Activated naive CD4-positive, alpha-beta T cell treated with anti-CD3 and anti-CD28 coated beads for 36 hours (primary cell): ENCODE data around the gene GHRL. TPM values are rescaled to one million over a fixed set of nuclear protein-coding genes. Genes with fewer than 3 reads are reported as not detected.
"Not testable (repeated sequence)": the region's sequence is repeated elsewhere in the genome, so short reads cannot be mapped to it uniquely, and the experiment has no call there.

Experiments
- CTCF ChIA-PET: fragments of 350-600 bp; sonication (Branson Sonifier 250); formaldehyde crosslinking; loops from one replicate; lab custom pipeline; 2021; ENCODE audit warnings: antibody characterized with exemption; lab: Charles Lee
- DNase-seq: peaks from one replicate; pipeline ENCODE4 v3.0.0-alpha.2; 2020
- H3K27ac Mint-ChIP-seq: one replicate; pipeline ENCODE4 v1.8.0; 2021; ENCODE audit warnings: mild to moderate bottlenecking, mixed read lengths
- H3K27me3 Mint-ChIP-seq: one replicate; pipeline ENCODE4 v1.8.0; 2021; ENCODE audit warnings: low read depth, mixed read lengths
- H3K36me3 Mint-ChIP-seq: one replicate; pipeline ENCODE4 v1.8.0; 2021; ENCODE audit warnings: low read depth, mixed read lengths
- H3K4me1 Mint-ChIP-seq: one replicate; pipeline ENCODE4 v1.8.0; 2021; ENCODE audit warnings: low read depth, mixed read lengths
- H3K4me3 Mint-ChIP-seq: one replicate; pipeline ENCODE4 v1.8.0; 2021; ENCODE audit warnings: mild to moderate bottlenecking, moderate library complexity, mixed read lengths
- H3K9me3 Mint-ChIP-seq: one replicate; pipeline ENCODE4 v1.8.0; 2021; ENCODE audit warnings: mixed read lengths
- intact Hi-C: fragments of 100-400 bp; cut with micrococcal nuclease; formaldehyde crosslinking; loops from one replicate; pipeline ENCODE4 v1.15.1; 2023
- total RNA-seq, 2 experiments: library from RNA; stranded (reverse); gene quantifications; one replicate each; pipeline ENCODE4 v1.2.3, GENCODE V29; 2021

Gene GHRL
- total RNA-seq, 2 experiments from 2014 or later, result not detected

GRCh38 chr3:10309736-10310135, 17.0 kb upstream of the GHRL start:
- CTCF ChIA-PET, result no interaction called here
- Mint-ChIP-seq H3K27me3 (no peaks in the 10 kb centered on the region), H3K36me3 (peaks cover 20% of the 10 kb centered on the region), H3K4me1 (peaks cover 10% of the 10 kb centered on the region), H3K4me3 (no peak overlapping the region), H3K27ac (peak overlapping the region; percentile 68), H3K9me3 (no peaks in the 10 kb centered on the region)
- intact Hi-C loops, result no loop called here
- no peak for DNase-seq

- CTCF ChIA-PET, result interaction anchor here (1.2 kb wide), 1 partner anchor 12 kb away, joined by 4 read pairs; the partner anchor contains the start of gene SEC13
- no peak overlapping the region for H3K4me3 Mint-ChIP-seq
- DNase-seq, result no peak
- no peaks in the 10 kb centered on the region for H3K9me3 Mint-ChIP-seq
- H3K27ac Mint-ChIP-seq, result no peak overlapping the region
- intact Hi-C loops, result no loop called here
- H3K27me3 Mint-ChIP-seq, result no peaks in the 10 kb centered on the region
- H3K36me3 Mint-ChIP-seq, result peaks cover 22% of the 10 kb centered on the region
- peaks cover 10% of the 10 kb centered on the region for H3K4me1 Mint-ChIP-seq
Observed at GRCh38 chr3:10308678-10309077, 15.9 kb upstream of the GHRL start.

- peaks cover 29% of the 10 kb centered on the region for H3K36me3 Mint-ChIP-seq
- no peaks in the 10 kb centered on the region for H3K27me3 Mint-ChIP-seq
- intact Hi-C loops, result no loop called here
- H3K27ac Mint-ChIP-seq, result peak overlapping the region; percentile 1
- no peak overlapping the region for H3K4me3 Mint-ChIP-seq
- peaks cover 10% of the 10 kb centered on the region for H3K4me1 Mint-ChIP-seq
- CTCF ChIA-PET, result no interaction called here
- DNase-seq, result no peak
- no peaks in the 10 kb centered on the region for H3K9me3 Mint-ChIP-seq
Observed at GRCh38 chr3:10306156-10306555, 13.4 kb upstream of the GHRL start.

GRCh38 chr3:10305331-10305902, 12.7 kb upstream of the GHRL start:
- no peaks in the 10 kb centered on the region for H3K9me3 Mint-ChIP-seq
- CTCF ChIA-PET, result no interaction called here
- intact Hi-C loops, result no loop called here
- H3K4me3 Mint-ChIP-seq, result no peak overlapping the region
- H3K36me3 Mint-ChIP-seq, result peaks cover 35% of the 10 kb centered on the region
- no peaks in the 10 kb centered on the region for H3K27me3 Mint-ChIP-seq
- DNase-seq, result no peak
- peaks cover 3% of the 10 kb centered on the region for H3K4me1 Mint-ChIP-seq
- peak overlapping the region; percentile 15 for H3K27ac Mint-ChIP-seq

- Mint-ChIP-seq H3K4me1 (peaks cover under 1% of the 10 kb centered on the region), H3K4me3 (no peak overlapping the region), H3K27me3 (no peaks in the 10 kb centered on the region), H3K27ac (no peak overlapping the region), H3K36me3 (peaks cover 34% of the 10 kb centered on the region), H3K9me3 (no peaks in the 10 kb centered on the region)
- CTCF ChIA-PET, result interaction anchor here (0.5 kb wide), 1 partner anchor 187 kb away, joined by 3 read pairs; no protein-coding TSS in a partner anchor
- no peak for DNase-seq
- intact Hi-C loops, result no loop called here
Observed at GRCh38 chr3:10304905-10305304, 12.2 kb upstream of the GHRL start.

GRCh38 chr3:10303785-10304184, 11.0 kb upstream of the GHRL start:
- no peaks in the 10 kb centered on the region for H3K9me3 Mint-ChIP-seq
- H3K27me3 Mint-ChIP-seq, result no peaks in the 10 kb centered on the region
- H3K4me3 Mint-ChIP-seq, result no peak overlapping the region
- no peak for DNase-seq
- intact Hi-C loops, result no loop called here
- peaks cover 29% of the 10 kb centered on the region for H3K36me3 Mint-ChIP-seq
- H3K4me1 Mint-ChIP-seq, result peaks cover 11% of the 10 kb centered on the region
- CTCF ChIA-PET, result interaction anchor here (0.9 kb wide), 1 partner anchor 18 kb away, joined by 3 read pairs; no protein-coding TSS in a partner anchor
- H3K27ac Mint-ChIP-seq, result peak overlapping the region; percentile 3

- H3K9me3 Mint-ChIP-seq, result no peaks in the 10 kb centered on the region
- no peak overlapping the region for H3K27ac Mint-ChIP-seq
- H3K36me3 Mint-ChIP-seq, result peaks cover 29% of the 10 kb centered on the region
- H3K4me1 Mint-ChIP-seq, result peaks cover 11% of the 10 kb centered on the region
- no peak for DNase-seq
- no peak overlapping the region for H3K4me3 Mint-ChIP-seq
- H3K27me3 Mint-ChIP-seq, result no peaks in the 10 kb centered on the region
- CTCF ChIA-PET, result no interaction called here
- intact Hi-C loops, result no loop called here
Observed at GRCh38 chr3:10303105-10303504, 10.4 kb upstream of the GHRL start.

GRCh38 chr3:10300087-10300486, 7.3 kb upstream of the GHRL start:
- CTCF ChIA-PET, result no interaction called here
- H3K4me1 Mint-ChIP-seq, result peaks cover 11% of the 10 kb centered on the region
- H3K4me3 Mint-ChIP-seq, result no peak overlapping the region
- no peaks in the 10 kb centered on the region for H3K27me3 Mint-ChIP-seq
- peak overlapping the region; percentile 80 for H3K27ac Mint-ChIP-seq
- no peak for DNase-seq
- H3K9me3 Mint-ChIP-seq, result no peaks in the 10 kb centered on the region
- peaks cover 35% of the 10 kb centered on the region for H3K36me3 Mint-ChIP-seq
- intact Hi-C loops, result no loop called here

GRCh38 chr3:10299679-10300078, 6.9 kb upstream of the GHRL start:
- intact Hi-C loops, result no loop called here
- Mint-ChIP-seq H3K4me3 (no peak overlapping the region), H3K27me3 (no peaks in the 10 kb centered on the region), H3K4me1 (peaks cover 11% of the 10 kb centered on the region), H3K27ac (peak overlapping the region; percentile 80), H3K36me3 (peaks cover 35% of the 10 kb centered on the region), H3K9me3 (no peaks in the 10 kb centered on the region)
- CTCF ChIA-PET, result interaction anchor here (0.6 kb wide), 1 partner anchor 194 kb away, joined by 7 read pairs; no protein-coding TSS in a partner anchor
- no peak for DNase-seq

GRCh38 chr3:10299175-10299574, 6.4 kb upstream of the GHRL start:
- peaks cover 35% of the 10 kb centered on the region for H3K36me3 Mint-ChIP-seq
- CTCF ChIA-PET, result interaction anchor here (0.6 kb wide), 1 partner anchor 194 kb away, joined by 7 read pairs; no protein-coding TSS in a partner anchor
- peaks cover 11% of the 10 kb centered on the region for H3K4me1 Mint-ChIP-seq
- no peaks in the 10 kb centered on the region for H3K9me3 Mint-ChIP-seq
- no peak overlapping the region for H3K4me3 Mint-ChIP-seq
- intact Hi-C loops, result no loop called here
- no peaks in the 10 kb centered on the region for H3K27me3 Mint-ChIP-seq
- no peak for DNase-seq
- peak overlapping the region; percentile 80 for H3K27ac Mint-ChIP-seq

GRCh38 chr3:10298064-10298463, 5.3 kb upstream of the GHRL start:
- CTCF ChIA-PET, intact Hi-C loops, H3K27ac Mint-ChIP-seq, H3K4me3 Mint-ChIP-seq, H3K27me3 Mint-ChIP-seq, DNase-seq, H3K9me3 Mint-ChIP-seq: not testable (repeated sequence)
- peaks cover 11% of the 10 kb centered on the region for H3K4me1 Mint-ChIP-seq
- H3K36me3 Mint-ChIP-seq, result peaks cover 31% of the 10 kb centered on the region

- no peak for DNase-seq
- no peaks in the 10 kb centered on the region for H3K9me3 Mint-ChIP-seq
- peaks cover 24% of the 10 kb centered on the region for H3K36me3 Mint-ChIP-seq
- CTCF ChIA-PET, result no interaction called here
- H3K27ac Mint-ChIP-seq, result no peak overlapping the region
- no peak overlapping the region for H3K4me3 Mint-ChIP-seq
- intact Hi-C loops, result no loop called here
- H3K4me1 Mint-ChIP-seq, result peaks cover 11% of the 10 kb centered on the region
- no peaks in the 10 kb centered on the region for H3K27me3 Mint-ChIP-seq
Observed at GRCh38 chr3:10294030-10294586, 1.4 kb upstream of the GHRL start.

GRCh38 chr3:10291641-10292040, 1.1 kb downstream of the GHRL start:
- Mint-ChIP-seq H3K36me3 (peaks cover 20% of the 10 kb centered on the region), H3K27me3 (no peaks in the 10 kb centered on the region), H3K4me1 (peaks cover 13% of the 10 kb centered on the region), H3K4me3 (no peak overlapping the region), H3K27ac (no peak overlapping the region), H3K9me3 (no peaks in the 10 kb centered on the region)
- DNase-seq, result no peak
- intact Hi-C loops, result no loop called here
- CTCF ChIA-PET, result no interaction called here
